H9 (cell line): ENCODE measurements around the gene ZNF432. TPM values are rescaled to one million over a fixed set of nuclear protein-coding genes. Genes with fewer than 3 reads are reported as not detected.

Source experiments
- DNase-seq: peaks from one replicate; pipeline ENCODE4 v3.0.0-alpha.2; 2017
- H2AFZ ChIP-seq: one replicate; pipeline ENCODE4 v1.6.1; 2013; ENCODE audit warnings: mild to moderate bottlenecking, low read length, control low read depth, moderate library complexity
- H2AK5ac ChIP-seq: 2 replicates; pipeline ENCODE4 v1.6.1; 2013; ENCODE audit warnings: low read length, control low read depth, mixed read lengths; ENCODE audit not compliant: insufficient read length
- H2BK120ac ChIP-seq: one replicate; pipeline ENCODE4 v1.6.1; 2013; ENCODE audit warnings: low read depth, mild to moderate bottlenecking, low read length, control low read depth, inconsistent platforms; ENCODE audit not compliant: poor library complexity, severe bottlenecking
- H2BK12ac ChIP-seq: 2 replicates; pipeline ENCODE4 v1.6.1; 2013; ENCODE audit warnings: low read length, control low read depth, mixed read lengths, low read depth; ENCODE audit not compliant: insufficient read length
- H2BK15ac ChIP-seq: 2 replicates; pipeline ENCODE4 v1.6.1; 2013; ENCODE audit warnings: low read depth, low read length, control low read depth
- H2BK20ac ChIP-seq: one replicate; pipeline ENCODE4 v1.6.1; 2013; ENCODE audit warnings: low read depth, mild to moderate bottlenecking, low read length, control low read depth, inconsistent platforms; ENCODE audit not compliant: poor library complexity, severe bottlenecking
- H2BK5ac ChIP-seq: 2 replicates; pipeline ENCODE4 v1.6.1; 2013; ENCODE audit warnings: low read length, control low read depth, mixed read lengths; ENCODE audit not compliant: insufficient read length
- H3K14ac ChIP-seq: 2 replicates; pipeline ENCODE4 v1.6.1; 2013; ENCODE audit warnings: low read length, control low read depth; ENCODE audit not compliant: insufficient read depth
- H3K18ac ChIP-seq: 2 replicates; pipeline ENCODE4 v1.6.1; 2013; ENCODE audit warnings: low read depth, mild to moderate bottlenecking, mixed read lengths, low read length, control low read depth; ENCODE audit not compliant: insufficient read length
- H3K23ac ChIP-seq: 2 replicates; pipeline ENCODE4 v1.6.1; 2013; ENCODE audit warnings: low read length, control low read depth, mixed read lengths, low read depth; ENCODE audit not compliant: insufficient read length
- H3K23me2 ChIP-seq: 2 replicates; pipeline ENCODE4 v1.6.1; 2013; ENCODE audit warnings: low read depth, mild to moderate bottlenecking, mixed read lengths, low read length, control low read depth; ENCODE audit not compliant: insufficient read length, poor library complexity, severe bottlenecking
- H3K27ac ChIP-seq: 2 replicates; pipeline ENCODE4 v1.5.1; 2013; ENCODE audit warnings: low read length, control low read depth, mixed read lengths, low read depth; ENCODE audit not compliant: insufficient read length
- H3K27me3 ChIP-seq: 2 replicates; pipeline ENCODE4 v1.6.1; 2013; ENCODE audit warnings: low read length, control low read depth, inconsistent platforms; ENCODE audit not compliant: insufficient read depth
- H3K4ac ChIP-seq: 2 replicates; pipeline ENCODE4 v1.6.1; 2013; ENCODE audit warnings: low read depth, mild to moderate bottlenecking, control low read depth, inconsistent platforms, low read length, moderate library complexity
- H3K4me1 ChIP-seq: 2 replicates; pipeline ENCODE4 v1.6.1; 2013; ENCODE audit warnings: low read length, control low read depth, inconsistent platforms; ENCODE audit not compliant: insufficient read depth
- H3K4me2 ChIP-seq: 2 replicates; pipeline ENCODE4 v1.6.1; 2013; ENCODE audit warnings: low read length, control low read depth, mixed read lengths; ENCODE audit not compliant: insufficient read length, insufficient read depth
- H3K56ac ChIP-seq: 2 replicates; pipeline ENCODE4 v1.6.1; 2013; ENCODE audit warnings: low read depth, mild to moderate bottlenecking, mixed read lengths, low read length, control low read depth; ENCODE audit not compliant: insufficient read length
- H3K79me1 ChIP-seq: 2 replicates; pipeline ENCODE4 v1.6.1; 2013; ENCODE audit warnings: low read depth, mild to moderate bottlenecking, moderate library complexity, low read length, control low read depth, inconsistent platforms; ENCODE audit not compliant: insufficient read depth, poor library complexity, severe bottlenecking
- H3K79me2 ChIP-seq: 2 replicates; pipeline ENCODE4 v1.6.1; 2013; ENCODE audit warnings: low read length, control low read depth, inconsistent platforms; ENCODE audit not compliant: insufficient read depth
- H3K9ac ChIP-seq: 2 replicates; pipeline ENCODE4 v1.6.1; 2013; ENCODE audit warnings: low read length, control low read depth, mixed read lengths; ENCODE audit not compliant: insufficient read length; ENCODE audit errors: extremely low read depth
- H3K9me3 ChIP-seq: one replicate; pipeline ENCODE4 v1.6.1; 2013; ENCODE audit warnings: low read depth, low read length, inconsistent platforms; ENCODE audit not compliant: control insufficient read depth
- H3T11ph ChIP-seq: one replicate; pipeline ENCODE4 v1.6.1; 2013; ENCODE audit warnings: mild to moderate bottlenecking, low read length, control low read depth, inconsistent platforms
- H4K20me1 ChIP-seq: one replicate; pipeline ENCODE4 v1.6.1; 2013; ENCODE audit not compliant: control insufficient read depth, insufficient read length, insufficient read depth
- H4K5ac ChIP-seq: 2 replicates; pipeline ENCODE4 v1.6.1; 2013; ENCODE audit warnings: low read depth, mild to moderate bottlenecking, mixed read lengths, low read length, control low read depth; ENCODE audit not compliant: insufficient read length
- H4K8ac ChIP-seq: replicated peaks from 2 replicates; pipeline ENCODE4 v1.6.1; 2013; ENCODE audit warnings: low read length, control low read depth, mixed read lengths, low read depth; ENCODE audit not compliant: insufficient read length
- H4K91ac ChIP-seq: 2 replicates; pipeline ENCODE4 v1.6.1; 2013; ENCODE audit warnings: low read depth, mild to moderate bottlenecking, moderate library complexity, mixed read lengths, low read length, control low read depth; ENCODE audit not compliant: insufficient read length
- H3K27ac Mint-ChIP-seq, 3 experiments: 2 replicates in 2 of 3; 3 replicates in 1 of 3; pipeline ENCODE4 v1.8.0; 2020 to 2021; ENCODE audit warnings: mixed read lengths in 3 of 3, mild to moderate bottlenecking in 1 of 3, moderate library complexity in 1 of 3
- H3K27me3 Mint-ChIP-seq: 2 replicates; pipeline ENCODE4 v1.8.0; 2021; ENCODE audit warnings: low read depth, mild to moderate bottlenecking, moderate library complexity, mixed read lengths
- H3K36me3 Mint-ChIP-seq, 3 experiments: 2 replicates in 2 of 3; 3 replicates in 1 of 3; pipeline ENCODE4 v1.8.0; 2020 to 2021; ENCODE audit warnings: low read depth in 3 of 3, mixed read lengths in 3 of 3; ENCODE audit not compliant: insufficient read depth in 1 of 3
- H3K4me1 Mint-ChIP-seq, 2 experiments: 2 replicates each; pipeline ENCODE4 v1.8.0; 2020; ENCODE audit warnings: mixed read lengths in 2 of 2
- H3K4me3 Mint-ChIP-seq, 2 experiments: 2 replicates in 1 of 2; 3 replicates in 1 of 2; pipeline ENCODE4 v1.8.0; 2020 to 2021; ENCODE audit warnings: mild to moderate bottlenecking in 2 of 2, mixed read lengths in 2 of 2, moderate library complexity in 1 of 2
- H3K9me3 Mint-ChIP-seq, 2 experiments: 2 replicates in 1 of 2; 3 replicates in 1 of 2; pipeline ENCODE4 v1.8.0; 2020; ENCODE audit warnings: mild to moderate bottlenecking in 2 of 2, mixed read lengths in 2 of 2, moderate library complexity in 1 of 2
- CTCF ChIP-seq: fragments of 200-600 bp; sonication (generic); conservative IDR thresholded peaks from 3 replicates; pipeline ENCODE4 v1.8.0; 2021; ENCODE audit warnings: antibody characterized with exemption, mild to moderate bottlenecking
- WGBS: extraction: QIAGEN DNeasy Blood & Tissue Kit; methylation state at CpG from one replicate; pipeline ENCODE4 v1.1.7; 2013; ENCODE audit warnings: missing lambda C conversion rate, low lambda C conversion rate, mixed read lengths; ENCODE audit not compliant: insufficient read length; ENCODE audit errors: extremely low coverage; 5-methylcytosine and 5-hydroxymethylcytosine counted together
- total RNA-seq: library from RNA; stranded (reverse); gene quantifications from 2 replicates; pipeline ENCODE4 v1.2.1, GENCODE V29; 2021

The ZNF432 gene
- total RNA-seq, 1 experiment from 2014 or later, result 13.2 TPM

GRCh38 chr19:52022193-52022592, 26.4 kb downstream of the ZNF432 start:
- no peak for TF ChIP-seq CTCF
- Histone ChIP-seq H4K8ac (no peak overlapping the region), H2BK15ac (no peak overlapping the region), H3K9me3 (no peaks in the 10 kb centered on the region), H4K5ac (no peak overlapping the region), H3K4me2 (no peak overlapping the region), H2BK120ac (no peak overlapping the region), H3K4ac (no peak overlapping the region), H3T11ph (no peak overlapping the region), H2AFZ (no peak overlapping the region), H2BK12ac (no peak overlapping the region), H3K18ac (no peak overlapping the region), H3K27me3 (no peaks in the 10 kb centered on the region), H3K23ac (no peak overlapping the region), H4K91ac (no peak overlapping the region), H3K4me1 (no peaks in the 10 kb centered on the region), H3K9ac (no peak overlapping the region), H3K56ac (no peak overlapping the region), H3K14ac (no peak overlapping the region), H3K79me2 (peaks cover 2% of the 10 kb centered on the region; the same call in 1 of the 2 replicates), H3K79me1 (no peaks in the 10 kb centered on the region), H2BK20ac (no peak overlapping the region), H2AK5ac (no peak overlapping the region), H4K20me1 (no peaks in the 10 kb centered on the region), H2BK5ac (no peak overlapping the region), H3K23me2 (no peaks in the 10 kb centered on the region), H3K27ac (no peak overlapping the region)
- Mint-ChIP-seq H3K9me3 (peaks cover 7 to 40% of the 10 kb centered on the region in 2 experiments; a peak in 4 of 5 replicates), H3K36me3 (peaks cover 85 to 93% (median 91%) of the 10 kb centered on the region in 3 experiments), H3K4me1 (peaks cover 5 to 9% of the 10 kb centered on the region in 2 experiments), H3K27me3 (no peaks in the 10 kb centered on the region), H3K27ac (no peak overlapping the region), H3K4me3 (no peak overlapping the region)
- no CpG with 5 or more reads among the region's 15 CpGs for WGBS
- DNase-seq, result no peak
